ENCODE results near the gene GTPBP2. TPM values are rescaled to one million over a fixed set of nuclear protein-coding genes. Genes with fewer than 3 reads are reported as not detected.

Gene GTPBP2
- polyA plus RNA-seq, 1 of the 3 experiments (the other 2 are of a cell fraction): 83.7 TPM

DNA sequence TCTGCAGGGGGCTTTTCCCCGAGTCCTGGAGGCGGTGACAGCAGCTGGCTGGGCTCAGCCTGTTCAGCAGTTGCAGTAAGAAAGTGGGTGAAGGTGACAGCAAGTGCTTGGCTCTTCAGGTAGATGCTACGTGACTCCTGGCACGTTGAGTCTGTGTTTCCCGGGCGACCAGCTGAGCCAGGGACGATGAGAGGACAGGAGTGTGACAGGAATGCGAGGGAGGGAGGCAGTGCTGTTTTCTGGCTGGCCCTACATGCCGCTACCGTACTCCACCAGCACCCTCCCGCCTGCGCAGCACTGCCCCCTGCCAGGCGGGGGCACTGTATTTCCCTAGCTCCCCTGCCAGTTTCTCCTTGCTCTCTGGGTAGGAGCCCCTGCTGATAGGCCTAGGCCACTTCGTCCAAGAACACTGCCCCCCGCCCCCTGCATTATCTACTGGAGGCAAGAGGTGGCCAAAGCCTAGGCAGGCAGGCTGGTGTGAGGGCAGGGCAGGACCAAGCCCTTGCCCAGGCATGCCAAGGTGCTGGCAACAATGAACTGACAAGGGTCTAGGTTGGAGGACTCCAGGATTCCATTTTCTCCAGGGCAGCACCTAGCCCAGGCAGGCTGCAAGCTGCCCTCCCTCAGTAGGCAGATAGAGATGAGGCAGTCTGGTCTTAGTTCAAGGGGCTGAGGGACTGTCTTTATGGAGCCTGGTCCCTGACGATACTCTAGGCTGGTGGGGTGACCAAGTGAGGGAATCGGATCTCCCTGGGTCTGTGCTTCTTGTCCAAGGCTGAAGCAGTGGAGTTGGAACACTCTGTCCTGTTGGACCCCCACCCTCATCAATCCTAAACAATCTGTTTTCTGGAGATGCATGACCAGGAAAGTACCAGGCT, 39.3 kb upstream of the GTPBP2 start (continued):
- TF ChIP-seq CTCF (IDR thresholded peaks at IDR 0.05) (peak; percentile 50), MXI1 (IDR thresholded peaks at IDR 0.05; ENCODE audit: low read depth, low read length) (no peak), GABPA (IDR thresholded peaks at IDR 0.05; ENCODE audit: low read depth) (no peak), NRF1 (IDR thresholded peaks at IDR 0.05; ENCODE audit: low read depth, low read length) (no peak)

- H3K4me2 ChIP-seq: peak overlapping the region; percentile 51; the same call in 1 of the 2 replicates
- no peaks in the 10 kb centered on the region for H3K27me3 ChIP-seq (ENCODE audit: insufficient read depth)
- 24% methylated on average over 13 of the region's 16 CpGs for WGBS (ENCODE audit: low lambda C conversion rate)
- CTCF ChIA-PET: interaction anchor here (0.6 to 7.2 kb wide), 74 partner anchors 9 to 724 kb away, joined by 3 to 118 read pairs (median 4); partner anchors contain the start of genes GTPBP2, MAD2L1BP, MRPS18A and RSPH9
- no peak overlapping the region for H2AFZ ChIP-seq (ENCODE audit: low read depth)
- DNase-seq: peak; percentile 88
- POLR2A ChIA-PET: interaction anchor here (1.0 to 6.3 kb wide), 6 partner anchors 11 to 411 kb away, joined by 3 to 33 read pairs (median 4); partner anchors contain the start of genes MAD2L1BP and VEGFA
- no peaks in the 10 kb centered on the region for H4K20me1 ChIP-seq (ENCODE audit: insufficient read depth)
- no peak overlapping the region for H3K9ac ChIP-seq
- TF ChIP-seq SMC3 (IDR thresholded peaks at IDR 0.05; ENCODE audit: low read depth, low read length): peak; percentile 88
- TF ChIP-seq RXRA (IDR thresholded peaks at IDR 0.05; ENCODE audit: borderline replicate concordance, low read depth): no peak
- TF ChIP-seq MXI1 (IDR thresholded peaks at IDR 0.05; ENCODE audit: low read depth, low read length): peak; percentile 37; the same call in 1 of the 2 replicates
- TF ChIP-seq RAD21 (IDR thresholded peaks at IDR 0.05; ENCODE audit: low read length): peak; percentile 86
- peak; percentile 89 for TF ChIP-seq CTCF (IDR thresholded peaks at IDR 0.05)
- no peaks in the 10 kb centered on the region for H3K9me3 ChIP-seq
- H3K9me2 ChIP-seq: no peaks in the 10 kb centered on the region
- no peaks in the 10 kb centered on the region for H3K79me2 ChIP-seq (ENCODE audit: insufficient read depth)
- H3K36me3 ChIP-seq (replicated peaks in 1 of 2; ENCODE audit: control insufficient read depth in 1 of 2, insufficient read depth in 2 of 2, low read length in 1 of 2): peaks cover 0 to 17% of the 10 kb centered on the region in 2 experiments
- peaks cover 12% of the 10 kb centered on the region for H3F3A ChIP-seq (replicated peaks; ENCODE audit: insufficient read depth)
- H3K27ac ChIP-seq (ENCODE audit: low read depth in 2 of 2, low read length in 1 of 2): peak overlapping the region in 1 of 2 experiments; percentile 31; a peak in 1 of 4 replicates
- peaks cover 0 to 29% of the 10 kb centered on the region in 2 experiments; a peak in 1 of 4 replicates for H3K4me1 ChIP-seq (ENCODE audit: control insufficient read depth in 1 of 2, insufficient read depth in 2 of 2, low read depth in 1 of 2, low read length in 1 of 2)
- peak overlapping the region in 1 of 2 experiments; percentile 33; a peak in 2 of 4 replicates for H3K4me3 ChIP-seq (ENCODE audit: low read depth in 2 of 2, low read length in 1 of 2)
Observed at GRCh38 chr6:43667245-43668150, 38.4 kb upstream of the GTPBP2 start.

Data from SK-N-SH (cell line).